Measurements from ENCODE around the gene ACSM3.

GRCh38 chr16:20734056-20734455, 29.8 kb upstream of the ACSM3 start:
- TF ChIP-seq EZH2 (IDR thresholded peaks at IDR 0.05; ENCODE audit: insufficient read depth, poor library complexity, severe bottlenecking) (no peak), EZH2phosphoT487 (IDR thresholded peaks at IDR 0.05; ENCODE audit: insufficient read depth, low read depth) (no peak)
